GM11168 (cell line): ENCODE measurements around the gene DYNC1LI2.
"Not testable (repeated sequence)": the region's sequence is repeated elsewhere in the genome, so short reads cannot be mapped to it uniquely, and the experiment has no call there.

Source experiments
- in situ Hi-C: fragments of 300-500 bp; cut with MboI; formaldehyde crosslinking; loops from one replicate; pipeline ENCODE4 v1.12.0; 2022; ENCODE audit warnings: low sequenced_read_pairs; ENCODE audit not compliant: unreplicated experiment

Gene DYNC1LI2

GRCh38 chr16:66751303-66751991 lies at the start of gene DYNC1LI2:
TSS of gene DYNC1LI2 (minus strand) at chr16:66751609. CDS start at chr16:66751591, 18 bp downstream.
- in situ Hi-C loops, result no loop called here

GRCh38 chr16:66800856-66801255 lies 49.4 kb upstream of the DYNC1LI2 start:
- in situ Hi-C loops, result no loop called here

GRCh38 chr16:66798161-66798560 lies 46.8 kb upstream of the DYNC1LI2 start:
- in situ Hi-C loops, result no loop called here

DNA sequence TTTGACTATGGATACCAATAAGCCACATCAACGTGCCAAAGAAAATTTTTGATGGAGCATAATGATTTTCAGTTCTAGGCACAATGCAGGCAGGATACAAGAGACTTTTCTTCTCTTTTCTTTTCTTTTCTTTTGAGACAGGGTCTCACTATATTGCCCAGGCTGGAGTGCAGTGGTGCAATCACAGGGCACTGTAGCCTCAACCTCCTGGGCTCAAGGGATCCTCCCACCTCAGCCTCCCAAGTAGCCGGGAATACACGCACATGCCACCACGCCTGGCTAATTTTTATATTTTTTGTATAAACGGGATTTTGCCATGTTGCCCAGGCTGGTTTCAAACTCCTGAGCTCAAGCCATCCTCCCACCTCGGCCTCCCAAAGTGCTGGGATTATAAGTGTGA lies 42.6 kb upstream of the DYNC1LI2 start:
- in situ Hi-C loops, result not testable (repeated sequence)

DNA sequence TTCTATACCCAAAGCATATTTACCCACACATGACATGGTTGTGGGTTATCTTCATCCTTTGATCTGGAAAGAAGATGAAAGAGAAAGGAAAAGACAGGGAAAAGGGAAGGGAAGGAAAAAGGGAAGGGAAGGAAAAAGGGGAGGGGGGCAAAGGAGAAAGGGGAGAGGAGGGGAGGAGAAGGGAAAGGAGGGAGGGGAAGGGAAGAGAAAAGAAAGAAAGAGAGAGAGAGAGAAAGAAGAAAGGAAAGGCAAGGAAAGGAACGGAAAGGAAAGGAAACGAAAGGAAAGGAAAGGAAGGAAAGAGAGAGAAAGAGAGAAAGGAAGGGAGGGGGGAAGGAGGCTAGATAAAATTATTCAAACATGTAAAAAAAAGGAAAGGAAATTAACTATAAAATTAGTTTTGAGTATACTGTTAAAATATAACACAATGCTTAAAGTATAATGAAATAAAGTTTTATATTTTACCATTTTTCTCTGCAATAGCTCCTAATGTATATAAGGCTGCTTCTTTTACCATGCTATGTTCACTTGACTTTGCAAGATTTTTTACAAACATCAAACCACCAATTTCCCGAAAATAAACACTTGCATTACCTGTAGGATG lies 38.8 kb upstream of the DYNC1LI2 start:
- in situ Hi-C loops, result no loop called here

DNA sequence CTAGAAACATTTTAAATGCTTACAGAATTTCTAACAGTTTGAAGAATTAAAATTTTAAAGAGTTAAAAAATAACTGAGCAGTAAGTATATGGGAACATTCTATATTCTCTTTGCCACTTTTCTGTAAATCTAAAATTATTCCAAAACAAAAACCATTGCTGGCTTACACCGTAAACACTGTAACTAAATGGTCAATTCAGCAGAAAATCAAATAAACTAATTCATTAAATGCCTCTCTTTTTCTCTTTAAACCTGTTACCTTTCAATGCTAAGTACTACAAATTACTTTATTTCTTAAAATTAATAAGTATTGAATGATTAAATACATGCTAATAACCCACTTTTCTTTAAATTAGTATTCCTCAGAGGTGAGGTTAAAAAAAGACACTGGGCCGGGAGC lies 36.0 kb upstream of the DYNC1LI2 start:
- in situ Hi-C loops, result no loop called here

DNA sequence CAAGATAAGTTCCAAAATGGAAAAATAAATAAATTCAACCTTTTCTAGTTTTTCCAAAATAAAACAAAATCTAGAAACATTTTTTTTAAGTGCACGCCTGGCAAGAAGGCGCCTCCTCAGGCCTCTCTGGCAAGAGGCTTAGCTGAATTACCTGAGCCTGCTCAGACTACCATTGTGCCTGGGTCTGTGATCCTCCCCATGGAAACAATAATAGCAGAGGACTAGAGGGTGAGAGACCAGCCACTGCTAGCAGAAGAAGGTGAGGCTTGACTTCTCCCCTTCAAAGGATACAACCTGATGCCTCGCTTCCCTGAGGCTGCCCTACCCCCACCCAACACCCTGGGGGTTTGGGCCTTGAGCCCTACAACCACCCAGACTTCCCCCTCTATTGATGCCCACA lies 35.1 kb upstream of the DYNC1LI2 start:
- in situ Hi-C loops, result no loop called here

GRCh38 chr16:66776457-66776856 lies 25.0 kb upstream of the DYNC1LI2 start:
- in situ Hi-C loops, result no loop called here

- in situ Hi-C loops, result no loop called here
Measured at GRCh38 chr16:66774981-66775380, 23.6 kb upstream of the DYNC1LI2 start.

DNA sequence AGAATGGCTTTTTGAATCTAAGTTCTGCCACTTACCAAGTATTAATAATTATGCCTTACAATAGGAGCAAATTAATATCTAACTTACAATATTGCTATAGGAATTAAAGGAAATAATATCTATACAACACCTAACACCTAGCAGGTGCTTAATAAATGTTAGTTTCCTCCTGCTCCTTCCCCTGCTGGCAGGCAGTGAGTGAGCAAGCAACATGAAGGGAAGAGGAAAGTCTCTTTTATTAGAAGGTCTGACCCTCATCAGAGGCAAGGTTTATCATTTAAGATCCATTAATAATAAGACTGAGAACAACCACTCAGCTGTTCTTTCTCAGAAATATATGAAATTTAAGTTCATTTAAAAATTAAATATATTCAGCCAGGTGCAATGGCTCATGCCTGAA lies 6.7 kb upstream of the DYNC1LI2 start:
- in situ Hi-C loops, result no loop called here

GRCh38 chr16:66754819-66755218 lies 3.4 kb upstream of the DYNC1LI2 start:
- in situ Hi-C loops, result no loop called here

DNA sequence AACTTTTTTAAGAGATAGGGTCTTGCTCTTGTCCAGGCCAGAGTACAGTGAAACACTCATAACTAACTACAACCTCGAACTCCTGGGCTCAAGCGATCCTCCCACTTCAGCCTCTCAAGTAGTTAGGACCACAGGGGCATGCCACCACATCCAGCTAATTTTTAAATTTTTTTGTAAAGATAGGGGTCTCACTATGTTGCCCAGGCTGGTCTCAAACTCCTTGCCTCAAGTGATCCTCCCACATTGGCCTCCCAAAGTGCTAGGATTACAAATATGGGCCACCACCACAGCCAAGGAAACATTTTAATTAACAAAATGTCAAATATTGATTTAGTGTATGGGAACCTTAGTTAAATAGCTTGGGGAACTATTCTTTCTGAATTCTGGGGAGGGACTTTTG lies 2.8 kb upstream of the DYNC1LI2 start:
- in situ Hi-C loops, result no loop called here

DNA sequence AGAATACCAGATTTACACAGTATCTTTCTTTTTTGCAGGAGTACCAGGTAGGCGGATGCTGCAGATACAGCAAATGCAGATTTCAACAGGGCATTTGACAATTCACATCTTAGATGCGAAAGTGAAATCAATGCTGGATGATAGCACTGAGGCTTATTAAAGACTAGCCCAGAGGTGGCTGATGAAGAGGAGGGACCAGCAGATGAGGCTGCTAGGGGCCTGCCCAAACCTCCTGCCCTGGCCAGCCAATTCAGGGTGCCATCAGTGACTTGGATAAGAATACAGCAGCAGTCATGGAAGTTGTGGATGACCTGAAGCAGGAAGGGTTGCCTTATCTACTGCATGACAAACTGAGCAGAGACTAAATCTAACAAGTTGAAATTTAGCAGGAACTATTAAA lies 1.5 kb upstream of the DYNC1LI2 start:
- in situ Hi-C loops, result no loop called here

DNA sequence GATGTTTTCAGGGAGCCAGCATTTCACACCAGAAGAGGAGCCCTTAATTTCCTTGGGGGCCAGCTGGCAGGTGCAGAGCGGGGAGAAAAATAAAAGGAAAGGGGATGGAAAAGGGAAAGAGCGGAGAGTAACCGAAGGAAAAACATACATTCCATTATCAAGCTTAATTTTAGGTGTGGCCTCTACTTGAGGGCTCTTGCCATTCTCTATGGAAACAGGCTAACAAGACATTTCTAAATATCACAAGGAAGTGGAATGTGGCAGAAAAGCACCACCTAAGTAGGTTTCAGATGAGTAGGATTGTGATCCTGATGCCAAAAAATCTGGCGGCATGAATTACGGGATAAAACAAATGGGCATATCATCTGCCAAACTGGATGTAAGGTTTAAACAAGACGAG lies 970 bp upstream of the DYNC1LI2 start:
- in situ Hi-C loops, result no loop called here

- in situ Hi-C loops, result no loop called here
Measured at GRCh38 chr16:66751992-66752322, 548 bp upstream of the DYNC1LI2 start.

DNA sequence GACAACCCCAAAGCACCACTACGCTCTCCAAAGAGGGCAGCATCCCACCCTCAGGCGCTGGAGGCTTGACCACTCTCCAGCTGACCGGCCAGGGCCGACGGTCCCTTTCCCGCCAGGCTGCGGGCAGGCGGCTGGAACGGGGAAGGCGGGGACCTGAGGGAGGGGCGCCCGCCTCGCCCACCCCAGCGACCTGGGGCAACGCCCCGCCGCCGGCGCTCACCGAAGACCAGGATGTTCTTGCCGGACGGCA lies 431 bp downstream of the DYNC1LI2 start:
- in situ Hi-C loops, result no loop called here

GRCh38 chr16:66750279-66751052 lies 943 bp downstream of the DYNC1LI2 start:
- in situ Hi-C loops, result no loop called here

DNA sequence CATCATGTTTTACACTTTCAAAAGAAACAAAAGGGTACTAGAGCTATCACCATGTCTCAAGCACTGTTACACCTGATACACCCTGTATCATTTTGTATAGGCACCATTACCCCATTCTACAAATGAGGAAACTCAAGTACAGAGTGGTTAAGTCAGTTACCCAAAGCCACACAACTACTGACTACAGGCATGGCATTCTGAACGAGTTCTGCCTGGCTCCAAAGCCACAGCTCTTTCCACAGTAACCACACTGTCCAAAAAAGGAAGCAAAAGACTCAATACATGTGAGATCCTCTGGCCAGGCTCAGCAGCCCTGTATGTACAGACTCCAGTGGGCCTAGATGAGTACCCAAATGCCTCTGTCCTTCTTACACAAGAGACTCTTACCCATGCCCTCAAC lies 4.7 kb downstream of the DYNC1LI2 start:
- in situ Hi-C loops, result no loop called here

GRCh38 chr16:66746048-66746447 lies 5.4 kb downstream of the DYNC1LI2 start:
- in situ Hi-C loops, result no loop called here

DNA sequence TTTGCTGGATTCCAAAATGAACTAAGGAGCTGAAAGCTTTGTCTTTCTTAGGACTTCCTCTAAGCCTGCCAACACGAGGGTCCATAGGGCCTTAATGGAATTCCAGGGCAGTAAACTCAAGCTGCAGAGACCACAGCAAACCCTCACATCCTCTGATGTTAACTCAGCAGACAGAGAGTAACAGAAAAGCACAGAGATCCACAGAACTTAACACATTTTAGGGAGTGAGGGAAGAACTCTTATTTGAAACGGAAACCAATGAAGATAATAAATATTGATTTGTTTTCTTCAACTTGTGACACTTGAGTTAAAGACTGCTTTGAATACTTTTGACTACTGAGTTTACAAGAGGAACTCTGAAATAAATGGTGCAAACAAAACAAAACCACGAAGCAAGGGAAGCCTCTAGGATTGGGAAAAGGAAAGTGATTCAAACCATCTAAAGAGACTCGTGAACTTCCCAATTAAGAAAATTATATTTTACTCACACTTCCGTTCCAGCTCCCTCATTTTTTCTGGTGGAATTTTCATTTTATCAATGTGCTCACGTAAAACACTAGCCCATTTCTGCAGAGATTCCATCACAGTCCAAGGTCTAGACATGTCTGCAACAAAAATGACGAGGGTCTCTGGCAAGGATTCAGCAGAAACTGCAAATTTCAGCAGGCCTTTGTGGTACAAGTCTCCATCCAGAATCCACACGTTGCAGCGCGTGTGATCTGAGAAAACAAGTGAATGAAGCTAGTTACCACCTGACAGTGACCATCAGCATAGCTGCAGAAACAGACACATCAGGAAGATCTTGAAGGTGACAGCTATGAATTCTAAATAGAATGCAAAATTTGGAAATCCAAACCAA lies 9.2 kb downstream of the DYNC1LI2 start:
- in situ Hi-C loops, result no loop called here
